Colonic mucosa (tissue), 4 donors: ENCODE data around the gene PTPRCAP. TPM values are rescaled to one million over a fixed set of nuclear protein-coding genes. Genes with fewer than 3 reads are reported as not detected.

Experiments used
- DNase-seq: peaks from one replicate; pipeline ENCODE4 v3.0.0-alpha.2; 2020
- H3K27ac ChIP-seq: fragments of 200-600 bp; one replicate; pipeline ENCODE4 v1.8.0; 2021
- H3K27me3 ChIP-seq: fragments of 200-600 bp; one replicate; pipeline ENCODE4 v1.8.0; 2021
- H3K36me3 ChIP-seq: fragments of 200-600 bp; one replicate; pipeline ENCODE4 v1.8.0; 2021
- H3K4me1 ChIP-seq: fragments of 200-600 bp; one replicate; pipeline ENCODE4 v1.8.0; 2021; ENCODE audit warnings: mild to moderate bottlenecking
- H3K4me3 ChIP-seq: fragments of 200-600 bp; one replicate; pipeline ENCODE4 v1.8.0; 2021
- H3K9ac ChIP-seq, 2 donors: one replicate each; pipeline ENCODE4 v1.7.0; 2013; ENCODE audit warnings: control low read depth in 2 of 2, low read depth in 2 of 2, low read length in 2 of 2
- H3K9me3 ChIP-seq: fragments of 200-600 bp; one replicate; pipeline ENCODE4 v1.8.0; 2021
- CTCF ChIP-seq: fragments of 200-600 bp; IDR thresholded peaks from one replicate; pipeline ENCODE4 v1.8.0; 2022; ENCODE audit warnings: antibody characterized with exemption, mild to moderate bottlenecking
- intact Hi-C: fragments of 100-400 bp; cut with DNase I; formaldehyde crosslinking; loops from one replicate; pipeline ENCODE4 v1.14.1; 2022
- total RNA-seq, 2 donors: library from RNA; stranded (reverse); fragmentation: NEBNext Ultra II Directional in 1 of 2; extraction: Animal tissue kit (Norgen Biotek cat#: 25700) in 1 of 2; gene quantifications; one replicate each; pipeline ENCODE4 v1.2.1, GENCODE V29; 2021
- donor health status: healthy.
- donor health status: DM: no; HTN: no; CAD: no.
- donor health status: DM: no; HTN: no; CAD: no.

The PTPRCAP gene
- total RNA-seq, 2 donors from 2014 or later, result 5.5 to 9.6 TPM

GRCh38 chr11:67458266-67458665, 20.8 kb upstream of the PTPRCAP start:
- no peak overlapping the region for H3K9ac ChIP-seq
- H3K4me1 ChIP-seq, result no peaks in the 10 kb centered on the region
- H3K36me3 ChIP-seq, result no peaks in the 10 kb centered on the region
- H3K27ac ChIP-seq, result no peak overlapping the region
- no peak for TF ChIP-seq CTCF
- DNase-seq, result no peak
- H3K9me3 ChIP-seq, result no peaks in the 10 kb centered on the region
- intact Hi-C loops, result no loop called here
- no peak overlapping the region for H3K4me3 ChIP-seq
- no peaks in the 10 kb centered on the region for H3K27me3 ChIP-seq

- intact Hi-C loops, result no loop called here
- no peak for DNase-seq
- Histone ChIP-seq H3K9ac (no peak overlapping the region), H3K27me3 (no peaks in the 10 kb centered on the region), H3K9me3 (no peaks in the 10 kb centered on the region), H3K27ac (no peak overlapping the region), H3K4me3 (no peak overlapping the region), H3K36me3 (no peaks in the 10 kb centered on the region), H3K4me1 (no peaks in the 10 kb centered on the region)
- TF ChIP-seq CTCF, result no peak
These were observed 20.0 kb upstream of the PTPRCAP start for GRCh38 chr11:67457453-67457852.

- no peak for DNase-seq
- Histone ChIP-seq H3K9ac (no peak overlapping the region), H3K4me1 (no peaks in the 10 kb centered on the region), H3K27me3 (no peaks in the 10 kb centered on the region), H3K27ac (no peak overlapping the region), H3K36me3 (no peaks in the 10 kb centered on the region), H3K9me3 (no peaks in the 10 kb centered on the region), H3K4me3 (no peak overlapping the region)
- intact Hi-C loops, result no loop called here
- TF ChIP-seq CTCF, result no peak
These were observed 18.7 kb upstream of the PTPRCAP start for GRCh38 chr11:67456068-67456705.

- Histone ChIP-seq H3K36me3 (no peaks in the 10 kb centered on the region), H3K27ac (no peak within 1 kb of the TSS), H3K9me3 (no peaks in the 10 kb centered on the region), H3K4me3 (no peak within 1 kb of the TSS), H3K27me3 (no peaks in the 10 kb centered on the region), H3K9ac (no peak within 1 kb of the TSS), H3K4me1 (no peaks in the 10 kb centered on the region)
- intact Hi-C loops, result no loop called here
- TF ChIP-seq CTCF, result no peak
- DNase-seq, result no peak
These were observed 17.6 kb upstream of the PTPRCAP start, which contains the start of gene CABP4 for GRCh38 chr11:67455054-67455453. CABP4 (plus strand) TSS chr11:67455354; CDS start chr11:67455424, 70 bp downstream.

GRCh38 chr11:67453816-67454732, 16.6 kb upstream of the PTPRCAP start:
- intact Hi-C loops, result no loop called here
- no peaks in the 10 kb centered on the region for H3K27me3 ChIP-seq
- H3K27ac ChIP-seq, result no peak overlapping the region
- H3K4me1 ChIP-seq, result no peaks in the 10 kb centered on the region
- no peak overlapping the region for H3K4me3 ChIP-seq
- no peak overlapping the region for H3K9ac ChIP-seq
- no peak for DNase-seq
- H3K36me3 ChIP-seq, result no peaks in the 10 kb centered on the region
- TF ChIP-seq CTCF, result no peak
- H3K9me3 ChIP-seq, result no peaks in the 10 kb centered on the region
